PC-9 (cell line): Measurements from ENCODE around the gene GIMAP8. TPM values are rescaled to one million over a fixed set of nuclear protein-coding genes. Genes with fewer than 3 reads are reported as not detected.

Experiments
- BruUV-seq: library from RNA; stranded (reverse); fragments of 400-500 nt; replicated peaks from 2 replicates; lab custom pipeline; 2021; lab: Mats Ljungman, UMichigan
- CTCF ChIA-PET: fragments of 300-600 bp; sonication (Branson Sonifier 250); formaldehyde crosslinking; loops from one replicate; lab custom pipeline; 2022; ENCODE audit warnings: antibody characterized with exemption; lab: Charles Lee
- POLR2A ChIA-PET: fragments of 300-600 bp; sonication (Branson Sonifier 250); formaldehyde crosslinking; loops from one replicate; lab custom pipeline; 2022; ENCODE audit warnings: antibody characterized with exemption; ENCODE audit not compliant: unreplicated experiment; lab: Charles Lee
- DNase-seq, 2 experiments: peaks; one replicate each; pipeline versions ENCODE4 v3.0.0 to v3.0.0-alpha.2; 2015 to 2022; ENCODE audit warnings: mixed read lengths in 1 of 2
- H2AFZ ChIP-seq: fragments of 200-600 bp; sonication (generic); 2 replicates; pipeline ENCODE4 v1.8.1; 2017; ENCODE audit warnings: antibody characterized with exemption
- H3F3A ChIP-seq: fragments of 200-600 bp; sonication (generic); 2 replicates; pipeline ENCODE4 v1.8.1; 2017; ENCODE audit warnings: antibody characterized with exemption, mild to moderate bottlenecking, low read depth; ENCODE audit not compliant: insufficient read depth
- H3K27ac ChIP-seq: fragments of 200-600 bp; sonication (generic); 2 replicates; pipeline ENCODE4 v1.6.1; 2016; ENCODE audit warnings: mixed run types
- H3K27me3 ChIP-seq: fragments of 200-600 bp; sonication (generic); 2 replicates; pipeline ENCODE4 v1.6.1; 2016; ENCODE audit warnings: low read depth, mixed run types; ENCODE audit not compliant: insufficient read depth
- H3K36me3 ChIP-seq: fragments of 200-600 bp; sonication (generic); 2 replicates; pipeline ENCODE4 v1.6.1; 2016; ENCODE audit warnings: low read depth, mixed run types
- H3K4me1 ChIP-seq: fragments of 200-600 bp; sonication (generic); replicated peaks from 2 replicates; pipeline ENCODE4 v1.6.1; 2016; ENCODE audit warnings: mixed run types; ENCODE audit not compliant: insufficient read depth
- H3K4me2 ChIP-seq: fragments of 200-600 bp; sonication (generic); 2 replicates; pipeline ENCODE4 v1.6.1; 2017; ENCODE audit warnings: mixed run types
- H3K4me3 ChIP-seq: fragments of 200-600 bp; sonication (generic); 2 replicates; pipeline ENCODE4 v1.6.1; 2016; ENCODE audit warnings: mixed run types
- H3K79me2 ChIP-seq: fragments of 200-600 bp; sonication (generic); 2 replicates; pipeline ENCODE4 v1.6.1; 2017; ENCODE audit warnings: low read depth, mixed run types
- H3K9me2 ChIP-seq: fragments of 200-600 bp; sonication (generic); 2 replicates; pipeline ENCODE4 v1.8.1; 2017; ENCODE audit warnings: mild to moderate bottlenecking; ENCODE audit not compliant: insufficient read depth
- H3K9me3 ChIP-seq: fragments of 200-600 bp; sonication (generic); 2 replicates; pipeline ENCODE4 v1.8.1; 2016; ENCODE audit warnings: low read depth; ENCODE audit not compliant: insufficient read depth
- H4K20me1 ChIP-seq: fragments of 200-600 bp; sonication (generic); 2 replicates; pipeline ENCODE4 v1.8.1; 2017; ENCODE audit not compliant: insufficient read depth
- EZH2 ChIP-seq: fragments of 200-600 bp; sonication (generic); IDR thresholded peaks from 2 replicates; pipeline ENCODE4 v1.8.0; 2017; ENCODE audit warnings: antibody characterized with exemption, low read depth
- intact Hi-C: fragments of 100-400 bp; cut with micrococcal nuclease; formaldehyde crosslinking; loops from one replicate; pipeline ENCODE4 v1.10.0; 2022; ENCODE audit not compliant: unreplicated experiment
- total RNA-seq: library from RNA; stranded (reverse); gene quantifications from 2 replicates; pipeline ENCODE4 v1.2.3, GENCODE V29; 2021
- TF ChIP-seq, protein P1 (sequence below): fragments of 200-600 bp; sonication (generic); conservative IDR thresholded peaks from 2 replicates; pipeline ENCODE4 v1.6.1; 2017; ENCODE audit warnings: mixed run types, antibody characterized with exemption, mild to moderate bottlenecking, moderate library complexity

GIMAP8 gene
- total RNA-seq, 1 experiment from 2014 or later: not detected

DNA sequence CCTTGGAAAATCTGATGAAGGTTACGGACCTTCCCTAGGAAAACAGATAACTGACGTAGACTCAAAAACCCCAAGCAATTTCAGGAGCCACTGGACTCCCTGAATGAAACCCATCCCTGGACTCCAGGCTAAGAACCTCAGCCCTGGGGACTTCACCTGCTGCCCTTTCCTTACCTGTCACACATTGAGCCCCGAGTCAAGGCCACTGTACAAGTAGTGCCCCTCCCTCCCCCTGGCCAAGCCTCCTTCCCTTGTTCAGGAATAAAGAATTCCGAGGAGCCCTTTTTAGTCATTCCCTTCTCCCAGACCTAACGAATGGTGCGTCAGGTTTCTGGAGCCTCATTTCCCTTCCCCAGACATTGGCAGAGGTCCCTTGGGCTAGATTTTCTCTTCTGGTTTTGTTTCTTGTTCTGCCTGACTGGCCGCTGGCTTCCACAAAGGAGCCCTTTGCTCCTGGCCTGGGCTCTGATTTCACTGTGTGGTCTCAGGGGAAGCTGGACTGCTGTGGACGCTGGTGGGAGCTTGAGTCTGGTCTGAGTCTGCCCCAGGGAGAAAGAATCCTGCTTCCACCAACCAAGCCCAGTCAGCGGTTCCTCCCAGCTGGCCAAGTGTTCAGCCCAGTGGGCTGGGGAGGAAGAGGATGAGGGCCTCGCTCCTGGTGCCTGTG is 39.6 kb upstream of the GIMAP8 start:
- Histone ChIP-seq H3K27me3 (no peaks in the 10 kb centered on the region), H3K36me3 (no peaks in the 10 kb centered on the region), H4K20me1 (no peaks in the 10 kb centered on the region), H3K9me3 (no peaks in the 10 kb centered on the region), H3K4me1 (no peaks in the 10 kb centered on the region), H3K4me2 (no peak overlapping the region), H3K4me3 (no peak overlapping the region), H3F3A (peaks cover 9% of the 10 kb centered on the region; the same call in 1 of the 2 replicates), H2AFZ (no peak overlapping the region), H3K27ac (no peak overlapping the region), H3K9me2 (no peaks in the 10 kb centered on the region), H3K79me2 (no peaks in the 10 kb centered on the region)
- POLR2A ChIA-PET: no interaction called here
- intact Hi-C loops: no loop called here
- TF ChIP-seq, protein P1, sequence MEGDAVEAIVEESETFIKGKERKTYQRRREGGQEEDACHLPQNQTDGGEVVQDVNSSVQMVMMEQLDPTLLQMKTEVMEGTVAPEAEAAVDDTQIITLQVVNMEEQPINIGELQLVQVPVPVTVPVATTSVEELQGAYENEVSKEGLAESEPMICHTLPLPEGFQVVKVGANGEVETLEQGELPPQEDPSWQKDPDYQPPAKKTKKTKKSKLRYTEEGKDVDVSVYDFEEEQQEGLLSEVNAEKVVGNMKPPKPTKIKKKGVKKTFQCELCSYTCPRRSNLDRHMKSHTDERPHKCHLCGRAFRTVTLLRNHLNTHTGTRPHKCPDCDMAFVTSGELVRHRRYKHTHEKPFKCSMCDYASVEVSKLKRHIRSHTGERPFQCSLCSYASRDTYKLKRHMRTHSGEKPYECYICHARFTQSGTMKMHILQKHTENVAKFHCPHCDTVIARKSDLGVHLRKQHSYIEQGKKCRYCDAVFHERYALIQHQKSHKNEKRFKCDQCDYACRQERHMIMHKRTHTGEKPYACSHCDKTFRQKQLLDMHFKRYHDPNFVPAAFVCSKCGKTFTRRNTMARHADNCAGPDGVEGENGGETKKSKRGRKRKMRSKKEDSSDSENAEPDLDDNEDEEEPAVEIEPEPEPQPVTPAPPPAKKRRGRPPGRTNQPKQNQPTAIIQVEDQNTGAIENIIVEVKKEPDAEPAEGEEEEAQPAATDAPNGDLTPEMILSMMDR: no peak
- TF ChIP-seq EZH2: no peak
- CTCF ChIA-PET: no interaction called here
- DNase-seq: no peak
- no TSS peak for BruUV-seq

DNA sequence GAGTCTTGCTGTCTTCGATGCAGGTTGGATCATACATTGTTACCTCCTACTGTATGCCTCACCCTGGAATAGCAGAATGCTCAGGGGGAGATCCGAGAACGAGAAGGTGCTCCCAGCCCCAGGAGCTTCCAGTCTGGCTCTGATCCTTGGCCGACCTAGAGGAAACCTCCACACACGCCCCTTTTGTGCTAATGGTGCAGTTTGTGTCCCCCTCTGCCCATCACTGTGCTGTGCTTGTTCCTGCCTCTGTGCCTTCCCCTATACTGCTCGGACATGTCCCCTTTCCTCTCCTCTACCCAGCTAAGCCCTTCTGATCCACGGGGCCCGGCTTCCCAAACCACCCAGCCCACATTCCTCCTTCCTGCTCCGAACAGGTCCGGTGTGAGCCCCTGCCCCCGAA is 38.8 kb upstream of the GIMAP8 start:
- no peak overlapping the region for H3K27ac ChIP-seq
- H2AFZ ChIP-seq: no peak overlapping the region
- H3K4me3 ChIP-seq: no peak overlapping the region
- no peaks in the 10 kb centered on the region for H3K36me3 ChIP-seq
- intact Hi-C loops: no loop called here
- H3K9me2 ChIP-seq: no peaks in the 10 kb centered on the region
- no TSS peak for BruUV-seq
- H3F3A ChIP-seq: peaks cover 1% of the 10 kb centered on the region; the same call in 1 of the 2 replicates
- no peaks in the 10 kb centered on the region for H3K4me1 ChIP-seq
- no peaks in the 10 kb centered on the region for H3K79me2 ChIP-seq
- DNase-seq: no peak
- H3K9me3 ChIP-seq: no peaks in the 10 kb centered on the region
- CTCF ChIA-PET: no interaction called here
- POLR2A ChIA-PET: no interaction called here
- no peaks in the 10 kb centered on the region for H4K20me1 ChIP-seq
- H3K27me3 ChIP-seq: no peaks in the 10 kb centered on the region
- TF ChIP-seq, protein P1: no peak
- TF ChIP-seq EZH2: no peak
- H3K4me2 ChIP-seq: no peak overlapping the region

DNA sequence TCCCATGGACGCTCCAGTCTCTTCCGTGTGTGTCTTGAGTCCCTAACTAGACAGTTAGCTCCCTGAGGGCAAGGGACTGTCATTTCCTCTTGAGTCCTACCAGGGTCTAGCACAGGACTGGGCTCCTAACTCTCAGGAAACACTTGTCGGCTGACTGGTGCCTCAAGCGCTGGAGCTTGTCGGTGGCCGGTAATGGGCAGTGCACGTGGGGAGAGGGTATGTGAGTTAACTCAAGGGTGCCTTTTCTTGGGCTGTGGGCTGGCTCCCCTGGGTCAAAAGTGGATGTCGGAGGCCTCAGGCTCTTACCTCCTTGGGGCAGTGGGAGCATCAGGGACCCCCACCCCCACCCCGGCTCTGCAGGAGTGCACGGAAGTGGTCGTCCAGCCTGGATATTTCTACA is 38.4 kb upstream of the GIMAP8 start:
- Histone ChIP-seq H3K36me3 (no peaks in the 10 kb centered on the region), H3K27ac (no peak overlapping the region), H4K20me1 (no peaks in the 10 kb centered on the region), H3K4me2 (no peak overlapping the region), H3K9me3 (no peaks in the 10 kb centered on the region), H3K4me1 (no peaks in the 10 kb centered on the region), H2AFZ (no peak overlapping the region), H3K4me3 (no peak overlapping the region), H3K9me2 (no peaks in the 10 kb centered on the region), H3K27me3 (no peaks in the 10 kb centered on the region), H3F3A (no peaks in the 10 kb centered on the region), H3K79me2 (no peaks in the 10 kb centered on the region)
- ChIA-PET CTCF (interaction anchor here (0.6 kb wide), 1 partner anchor 10 kb away, joined by 5 read pairs; no protein-coding TSS in a partner anchor), POLR2A (no interaction called here)
- TF ChIP-seq, protein P1: no peak
- no peak for TF ChIP-seq EZH2
- no peak for DNase-seq
- intact Hi-C loops: no loop called here
- no TSS peak for BruUV-seq
